Measurements from ENCODE around the gene IFNA1. TPM values are rescaled to one million over a fixed set of nuclear protein-coding genes. Genes with fewer than 3 reads are reported as not detected.

The IFNA1 gene
- total RNA-seq = not detected

GRCh38 chr9:21440139-21440538, at the start of gene IFNA1:
Gene IFNA1 (plus strand): TSS chr9:21440439. CDS start chr9:21440508, 69 bp downstream.
- Mint-ChIP-seq H3K4me1 (ENCODE audit: low read depth) (peaks cover 10% of the 10 kb centered on the region), H3K27ac (no peak within 1 kb of the TSS), H3K27me3 (ENCODE audit: low read depth) (no peaks in the 10 kb centered on the region), H3K36me3 (ENCODE audit: insufficient read depth in 2 of 2) (no peaks in the 10 kb centered on the region), H3K9me3 (no peaks in the 10 kb centered on the region), H3K4me3 (no peak within 1 kb of the TSS)
- ATAC-seq (replicated peaks in 1 of 2) (no peak), DNase-seq (no peak)

DNA sequence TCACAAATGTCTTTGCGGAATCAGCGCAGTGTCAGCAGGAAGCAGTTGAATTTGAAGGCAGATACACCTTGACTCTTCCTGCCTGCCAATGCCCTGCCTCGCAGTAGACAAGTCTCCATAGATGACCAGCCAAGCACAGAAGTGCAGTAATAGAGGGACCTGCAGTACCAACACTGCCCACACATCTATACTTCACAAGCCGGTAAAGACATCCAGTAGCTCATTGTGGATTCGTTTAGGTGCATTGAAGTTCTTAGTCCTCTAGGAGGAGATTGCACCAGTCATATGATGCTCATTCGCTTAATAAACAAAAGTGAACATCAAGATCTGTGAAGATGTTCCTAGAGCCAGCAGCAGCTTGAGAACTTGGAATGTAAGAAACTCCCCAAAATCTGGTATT, 48.0 kb upstream of the IFNA1 start:
- Mint-ChIP-seq H3K4me3 (no peak overlapping the region), H3K27me3 (ENCODE audit: low read depth) (peaks cover 73% of the 10 kb centered on the region), H3K36me3 (ENCODE audit: insufficient read depth in 2 of 2) (no peaks in the 10 kb centered on the region), H3K27ac (no peak overlapping the region), H3K9me3 (no peaks in the 10 kb centered on the region), H3K4me1 (ENCODE audit: low read depth) (peaks cover 9% of the 10 kb centered on the region)
- ATAC-seq (replicated peaks in 1 of 2) (peak; percentile 68 to 72), DNase-seq (no peak)

DNA sequence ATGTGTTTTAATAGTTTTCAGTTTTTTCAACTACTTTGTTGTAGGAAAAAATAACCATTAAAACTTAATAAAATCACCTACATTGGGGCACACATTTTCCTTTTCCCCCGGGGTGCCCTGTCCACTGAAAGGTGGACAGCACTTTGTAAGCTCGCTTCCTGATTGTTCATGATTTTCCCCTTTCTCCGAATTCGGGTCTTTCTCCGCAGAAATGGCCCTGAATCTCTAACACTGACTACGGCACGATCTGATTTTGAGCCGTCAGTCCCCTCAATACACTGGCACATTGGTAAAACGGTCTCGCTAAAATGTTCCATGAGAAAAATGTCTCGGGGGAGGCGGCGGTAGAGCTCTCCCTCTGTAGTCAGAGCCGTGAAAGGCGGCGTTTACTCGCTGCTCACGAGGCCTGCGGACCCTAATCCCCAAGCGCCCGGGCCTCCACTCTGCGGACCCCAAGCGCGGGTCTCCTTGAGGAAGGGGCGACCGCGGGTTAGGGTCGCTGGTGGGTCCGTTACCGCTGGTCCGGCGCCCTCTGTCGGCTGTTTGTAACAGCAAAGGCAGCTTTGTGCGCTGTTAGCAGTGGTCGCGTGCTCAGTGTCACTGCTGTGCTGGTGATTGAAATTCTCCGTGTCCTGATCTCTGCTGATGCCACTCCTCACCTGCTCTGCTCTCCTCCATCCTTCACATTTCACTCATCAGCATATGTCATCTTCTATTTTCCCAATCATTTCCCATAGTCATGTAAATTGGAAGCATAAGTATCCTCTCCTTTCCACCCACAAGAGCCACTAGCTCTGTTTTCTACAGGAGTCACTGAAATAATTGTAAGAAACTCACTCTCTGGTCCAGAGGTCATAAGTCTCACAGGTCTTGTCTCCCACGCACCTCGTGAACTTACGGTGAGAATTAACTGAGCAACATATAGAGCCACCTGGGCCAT, 44.2 kb upstream of the IFNA1 start:
- no peaks in the 10 kb centered on the region for H3K9me3 Mint-ChIP-seq
- H3K36me3 Mint-ChIP-seq (ENCODE audit: insufficient read depth in 2 of 2) = no peaks in the 10 kb centered on the region
- DNase-seq (peak; percentile 59 to 71), ATAC-seq (replicated peaks in 1 of 2) (peak; percentile 85 to 87)
- H3K27me3 Mint-ChIP-seq (ENCODE audit: low read depth) = peaks cover 72% of the 10 kb centered on the region
- peak overlapping the region; percentile 70 to 79 for H3K4me3 Mint-ChIP-seq
- H3K27ac Mint-ChIP-seq = no peak overlapping the region
- peaks cover 9% of the 10 kb centered on the region for H3K4me1 Mint-ChIP-seq (ENCODE audit: low read depth)

GRCh38 chr9:21398955-21399489, 41.2 kb upstream of the IFNA1 start:
- H3K4me1 Mint-ChIP-seq (ENCODE audit: low read depth) = peaks cover 14% of the 10 kb centered on the region
- ATAC-seq (replicated peaks in 1 of 2) = no peak
- no peak for DNase-seq
- no peaks in the 10 kb centered on the region for H3K36me3 Mint-ChIP-seq (ENCODE audit: insufficient read depth in 2 of 2)
- peaks cover 70% of the 10 kb centered on the region for H3K27me3 Mint-ChIP-seq (ENCODE audit: low read depth)
- H3K27ac Mint-ChIP-seq = no peak overlapping the region
- no peaks in the 10 kb centered on the region for H3K9me3 Mint-ChIP-seq
- no peak overlapping the region for H3K4me3 Mint-ChIP-seq

DNA sequence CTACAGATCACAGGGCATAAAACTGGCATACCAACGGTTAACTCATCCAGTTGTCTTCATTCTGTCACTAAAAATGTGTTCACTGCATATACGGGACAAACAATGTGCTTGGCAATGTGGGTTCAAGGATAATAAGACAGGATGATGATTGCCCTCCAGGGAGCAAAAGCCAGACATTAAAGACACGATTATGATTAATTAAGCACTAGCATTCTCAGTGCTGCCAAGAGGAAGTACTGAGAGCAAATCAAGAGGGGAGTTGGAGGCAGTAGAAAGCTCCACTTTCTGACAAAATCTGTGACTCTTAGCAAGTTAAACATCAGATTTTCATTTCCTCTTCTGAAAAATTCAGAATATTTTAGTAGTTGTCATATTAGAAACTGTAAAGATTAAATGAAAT, 40.3 kb upstream of the IFNA1 start:
- Mint-ChIP-seq H3K4me3 (no peak overlapping the region), H3K36me3 (ENCODE audit: insufficient read depth in 2 of 2) (no peaks in the 10 kb centered on the region), H3K9me3 (no peaks in the 10 kb centered on the region), H3K27me3 (ENCODE audit: low read depth) (peaks cover 76% of the 10 kb centered on the region), H3K27ac (no peak overlapping the region), H3K4me1 (ENCODE audit: low read depth) (peaks cover 14% of the 10 kb centered on the region)
- DNase-seq = no peak
- no peak for ATAC-seq (replicated peaks in 1 of 2)

DNA sequence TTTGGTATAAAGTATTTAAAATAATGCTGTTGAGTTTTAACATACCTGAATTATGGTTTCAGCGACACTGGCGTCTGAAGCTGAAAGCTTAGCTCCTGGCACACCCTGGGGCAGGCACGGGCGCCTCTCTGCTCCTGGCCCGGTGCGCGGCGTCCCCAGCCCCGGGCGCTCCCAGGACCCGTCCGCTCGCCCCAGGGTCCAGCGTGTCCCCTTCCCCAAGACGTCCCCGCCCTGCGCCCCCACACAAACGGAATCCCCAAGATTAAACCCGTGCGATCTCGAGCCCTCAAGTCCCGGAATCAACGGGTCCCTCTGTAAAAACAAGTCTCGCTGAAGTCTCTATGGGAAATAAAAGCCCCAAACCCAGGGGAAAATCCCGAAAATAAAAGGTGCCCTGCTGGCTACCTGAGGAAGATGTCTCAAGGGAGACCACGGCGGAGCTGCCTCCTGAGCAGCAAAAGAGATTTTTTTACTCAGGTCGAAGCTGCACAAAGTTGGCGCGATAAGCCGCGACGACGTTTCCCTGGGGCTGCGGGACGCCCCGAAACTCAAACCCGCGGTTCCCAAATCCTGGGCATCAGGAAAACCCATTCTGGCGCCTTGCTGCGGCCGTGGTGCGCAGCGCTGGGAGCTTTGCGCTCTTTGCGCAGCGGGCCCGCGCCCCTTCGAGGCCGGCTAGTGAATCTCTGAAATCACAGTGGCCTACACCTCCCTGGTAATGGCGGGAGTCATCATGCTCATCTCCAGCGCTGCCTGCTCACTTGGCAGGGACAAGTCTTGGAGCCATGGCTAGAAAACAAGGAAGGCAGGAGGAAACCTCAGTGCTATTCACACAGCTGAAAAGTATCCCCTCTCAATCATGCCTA, 37.6 kb upstream of the IFNA1 start:
- Mint-ChIP-seq H3K27me3 (ENCODE audit: low read depth) (peaks cover 56% of the 10 kb centered on the region), H3K36me3 (ENCODE audit: insufficient read depth in 2 of 2) (no peaks in the 10 kb centered on the region), H3K4me3 (peak overlapping the region; percentile 74 to 81), H3K27ac (no peak overlapping the region), H3K4me1 (ENCODE audit: low read depth) (peaks cover 5% of the 10 kb centered on the region), H3K9me3 (no peaks in the 10 kb centered on the region)
- ATAC-seq (replicated peaks in 1 of 2) = peak; percentile 45 to 67
- peak; percentile 15 to 21 for DNase-seq

GRCh38 chr9:21404146-21404545, 36.1 kb upstream of the IFNA1 start:
- no peaks in the 10 kb centered on the region for H3K36me3 Mint-ChIP-seq (ENCODE audit: insufficient read depth in 2 of 2)
- no peak overlapping the region for H3K4me3 Mint-ChIP-seq
- no peak overlapping the region for H3K27ac Mint-ChIP-seq
- no peak for DNase-seq
- no peak for ATAC-seq (replicated peaks in 1 of 2)
- no peaks in the 10 kb centered on the region for H3K9me3 Mint-ChIP-seq
- peaks cover 5% of the 10 kb centered on the region for H3K4me1 Mint-ChIP-seq (ENCODE audit: low read depth)
- H3K27me3 Mint-ChIP-seq (ENCODE audit: low read depth) = peaks cover 44% of the 10 kb centered on the region

- H3K4me1 Mint-ChIP-seq (ENCODE audit: low read depth) = no peaks in the 10 kb centered on the region
- H3K9me3 Mint-ChIP-seq = no peaks in the 10 kb centered on the region
- no peaks in the 10 kb centered on the region for H3K36me3 Mint-ChIP-seq (ENCODE audit: insufficient read depth in 2 of 2)
- DNase-seq (no peak), ATAC-seq (replicated peaks in 1 of 2) (no peak)
- no peak within 1 kb of the TSS for H3K27ac Mint-ChIP-seq
- H3K4me3 Mint-ChIP-seq = no peak within 1 kb of the TSS
- H3K27me3 Mint-ChIP-seq (ENCODE audit: low read depth) = peaks cover 29% of the 10 kb centered on the region
These were observed 31.4 kb upstream of the IFNA1 start, which contains the start of gene IFNA8 for GRCh38 chr9:21408817-21409216. Gene IFNA8 (plus strand): TSS chr9:21409117. CDS start chr9:21409177, 60 bp downstream.

GRCh38 chr9:21412107-21412506, 28.1 kb upstream of the IFNA1 start:
- no peaks in the 10 kb centered on the region for H3K36me3 Mint-ChIP-seq (ENCODE audit: insufficient read depth in 2 of 2)
- no peak overlapping the region for H3K4me3 Mint-ChIP-seq
- no peak for DNase-seq

GRCh38 chr9:21413151-21413550, 27.1 kb upstream of the IFNA1 start:
- no peak overlapping the region for H3K4me3 Mint-ChIP-seq
- no peak overlapping the region for H3K27ac Mint-ChIP-seq
- no peak for DNase-seq
- no peaks in the 10 kb centered on the region for H3K4me1 Mint-ChIP-seq (ENCODE audit: low read depth)
- H3K27me3 Mint-ChIP-seq (ENCODE audit: low read depth) = peaks cover 32% of the 10 kb centered on the region
- no peaks in the 10 kb centered on the region for H3K9me3 Mint-ChIP-seq
- H3K36me3 Mint-ChIP-seq (ENCODE audit: insufficient read depth in 2 of 2) = no peaks in the 10 kb centered on the region
- ATAC-seq (replicated peaks in 1 of 2) = no peak

More at GRCh38 chr9:21412107-21412506, 28.1 kb upstream of the IFNA1 start:
- Mint-ChIP-seq H3K27me3 (ENCODE audit: low read depth) (peaks cover 32% of the 10 kb centered on the region), H3K9me3 (no peaks in the 10 kb centered on the region), H3K4me1 (ENCODE audit: low read depth) (no peaks in the 10 kb centered on the region), H3K27ac (no peak overlapping the region)
- no peak for ATAC-seq (replicated peaks in 1 of 2)

DNA sequence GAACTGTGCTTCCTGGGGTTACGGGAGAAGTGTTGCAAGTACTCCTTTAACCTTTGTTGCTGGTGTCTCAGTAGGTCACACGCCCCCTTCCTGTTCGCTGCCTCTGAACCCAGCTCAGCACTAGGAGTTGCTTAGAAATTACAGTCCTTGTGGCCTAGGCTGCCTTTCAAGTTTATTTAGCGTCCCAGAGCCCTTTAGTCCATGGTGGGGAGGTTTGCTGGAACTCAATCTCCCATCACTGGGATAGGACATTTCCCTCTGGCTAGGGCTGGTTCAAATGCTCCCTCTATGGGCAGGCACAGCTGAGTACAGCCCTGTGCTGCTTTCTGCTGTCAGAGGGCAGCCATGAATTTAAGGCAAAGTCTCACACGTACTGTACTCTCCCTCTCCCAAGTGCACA, 26.6 kb upstream of the IFNA1 start:
- H3K4me3 Mint-ChIP-seq = no peak overlapping the region
- H3K36me3 Mint-ChIP-seq (ENCODE audit: insufficient read depth in 2 of 2) = no peaks in the 10 kb centered on the region
- DNase-seq (peak in 1 of 2 donors; percentile 3), ATAC-seq (replicated peaks in 1 of 2) (peak in 1 of 2 donors; percentile 54)
- no peaks in the 10 kb centered on the region for H3K4me1 Mint-ChIP-seq (ENCODE audit: low read depth)
- H3K27ac Mint-ChIP-seq = no peak overlapping the region
- peaks cover 32% of the 10 kb centered on the region for H3K27me3 Mint-ChIP-seq (ENCODE audit: low read depth)
- no peaks in the 10 kb centered on the region for H3K9me3 Mint-ChIP-seq

DNA sequence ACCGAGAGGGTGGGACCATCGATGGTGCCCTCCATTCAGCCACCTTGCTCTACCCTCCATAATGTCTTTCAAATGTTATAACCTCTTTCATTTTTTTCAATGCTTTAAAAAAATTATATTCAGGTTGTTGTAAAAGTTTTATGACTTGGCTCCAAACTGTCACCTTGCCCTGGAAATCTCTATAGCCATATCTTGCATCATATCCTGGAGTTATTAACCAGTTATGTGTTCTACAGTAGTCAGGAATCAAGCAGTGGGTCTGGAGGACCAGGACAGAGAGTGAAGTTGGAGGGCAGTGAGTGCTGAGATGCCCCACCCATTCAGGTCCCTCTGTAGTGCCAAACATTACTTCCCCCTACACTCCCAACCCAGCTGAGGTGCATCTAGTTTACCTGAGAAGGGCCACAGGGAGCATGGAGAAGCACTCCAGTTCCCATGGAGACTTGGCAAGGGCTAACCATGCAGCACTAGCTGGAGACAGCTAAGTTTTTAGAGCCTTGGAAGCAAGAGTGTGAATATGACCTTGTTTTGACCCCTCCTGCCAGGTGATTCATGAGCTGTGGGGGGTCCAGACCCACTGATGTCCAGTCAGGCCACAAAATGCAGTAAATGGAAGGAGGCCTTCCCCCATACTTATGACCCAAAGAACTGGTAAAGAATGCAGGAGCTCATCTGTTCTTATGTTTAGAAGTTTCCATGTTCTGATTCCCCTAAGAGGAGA, 25.9 kb upstream of the IFNA1 start:
- Mint-ChIP-seq H3K4me3 (no peak overlapping the region), H3K27ac (no peak overlapping the region), H3K27me3 (ENCODE audit: low read depth) (peaks cover 32% of the 10 kb centered on the region), H3K4me1 (ENCODE audit: low read depth) (no peaks in the 10 kb centered on the region), H3K9me3 (no peaks in the 10 kb centered on the region), H3K36me3 (ENCODE audit: insufficient read depth in 2 of 2) (no peaks in the 10 kb centered on the region)
- ATAC-seq (replicated peaks in 1 of 2) (no peak), DNase-seq (no peak)

Data from activated T-cell treated with anti-CD3 and anti-CD28 coated beads, Interleukin-2, amount 50 U/mL, for 72 hours (primary cell).